Epidermal melanocyte (primary cell): Measurements from ENCODE around the gene CGB7.

Experiments
- DNase-seq: peaks from one replicate; pipeline ENCODE4 v3.0.0; 2011; ENCODE audit warnings: low spot score; ENCODE audit not compliant: insufficient read length

Gene CGB7

DNA sequence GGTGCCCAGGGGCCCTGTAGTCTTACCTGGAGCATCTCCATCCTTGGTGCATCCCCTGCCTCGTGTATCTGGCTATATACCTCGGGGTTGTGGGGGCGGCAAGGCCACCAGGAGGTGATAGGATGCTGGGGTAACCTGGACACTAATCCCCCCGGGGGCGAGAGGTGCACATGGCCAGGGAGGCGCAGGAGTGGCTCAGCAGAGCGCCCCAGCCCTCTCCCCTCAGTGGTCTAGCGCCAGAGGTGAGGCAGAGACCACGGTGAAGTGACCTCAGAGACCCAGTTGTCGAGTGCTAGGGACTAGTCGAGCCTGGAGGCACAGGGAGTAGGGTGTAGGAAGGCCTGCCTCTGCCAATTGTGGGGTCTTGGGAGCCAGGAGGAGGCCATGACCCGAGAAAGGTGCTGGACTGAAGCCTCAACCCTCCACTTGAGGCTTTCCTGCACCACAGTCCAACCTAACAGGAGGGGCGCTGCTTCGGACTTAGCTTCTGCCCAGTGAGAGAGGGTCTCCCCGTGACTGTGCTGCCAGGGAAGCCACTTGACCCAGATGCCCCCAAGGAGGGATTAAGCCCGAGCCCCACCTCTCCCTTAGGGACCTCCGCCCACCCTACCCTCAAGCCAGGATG is 40.4 kb downstream of the CGB7 start, which contains the start of gene LHB:
TSS of gene LHB (minus strand) at position 51 of the 625 bp plus-strand sequence. CDS start at position 41, 10 bp downstream.
- DNase-seq = no peak

- no peak for DNase-seq
These were observed 41.3 kb downstream of the CGB7 start for GRCh38 chr19:49016067-49016839.

GRCh38 chr19:49014870-49015255 is 42.7 kb downstream of the CGB7 start:
- DNase-seq = no peak

- DNase-seq = no peak
These were observed 43.3 kb downstream of the CGB7 start for GRCh38 chr19:49014123-49014869.

DNA sequence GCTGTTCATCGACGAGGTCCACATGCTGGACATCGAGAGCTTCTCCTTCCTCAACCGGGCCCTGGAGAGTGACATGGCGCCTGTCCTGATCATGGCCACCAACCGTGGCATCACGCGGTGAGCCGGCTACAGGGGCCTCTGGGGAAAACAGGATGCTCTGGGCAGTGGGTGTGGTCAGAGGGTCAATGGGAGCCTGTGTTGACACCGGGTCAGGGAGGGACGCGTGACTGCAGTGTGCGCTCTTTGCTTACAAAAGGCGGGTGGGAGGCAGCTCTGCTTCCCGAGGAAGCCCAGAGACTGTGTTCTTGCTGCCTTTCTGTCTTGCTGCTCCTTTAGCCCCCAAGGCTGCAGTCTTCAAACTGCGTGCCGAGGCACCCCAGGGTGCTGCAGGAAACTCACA is 46.4 kb downstream of the CGB7 start:
- DNase-seq = peak; percentile 40

- no peak for DNase-seq
These were observed 47.1 kb downstream of the CGB7 start for GRCh38 chr19:49010453-49010852.

DNA sequence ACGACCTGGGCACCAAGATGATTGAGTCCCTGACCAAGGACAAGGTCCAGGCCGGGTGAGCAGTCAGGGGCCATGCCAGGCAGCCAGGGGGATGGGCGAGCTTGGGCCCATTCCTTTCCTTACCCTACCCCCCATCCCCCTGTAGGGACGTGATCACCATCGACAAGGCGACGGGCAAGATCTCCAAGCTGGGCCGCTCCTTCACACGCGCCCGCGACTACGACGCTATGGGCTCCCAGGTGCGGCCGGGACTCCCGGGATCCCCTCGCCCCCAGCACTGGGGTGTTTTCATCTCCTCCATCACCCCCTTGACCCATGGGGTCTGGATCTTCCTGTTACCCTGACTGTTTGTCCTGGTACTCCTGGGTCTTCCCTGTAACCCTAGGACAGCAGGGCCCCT is 47.7 kb downstream of the CGB7 start:
- no peak for DNase-seq

GRCh38 chr19:49006905-49007304 is 50.6 kb downstream of the CGB7 start:
- no peak for DNase-seq

GRCh38 chr19:49004964-49005614 is 52.5 kb downstream of the CGB7 start:
- DNase-seq = no peak
